Gastrocnemius medialis (tissue), 4 donors: Measurements from ENCODE around the gene MYT1. TPM values are rescaled to one million over a fixed set of nuclear protein-coding genes. Genes with fewer than 3 reads are reported as not detected.
"Not testable (repeated sequence)": the region's sequence is repeated elsewhere in the genome, so short reads cannot be mapped to it uniquely, and the experiment has no call there.

ENCODE experiments used
- ATAC-seq, 2 donors: fragments of 150-250 bp; one replicate each; pipeline ENCODE4 v1.9.1; 2016
- DNase-seq, 2 donors: peaks; one replicate each; pipeline ENCODE4 v3.0.0-alpha.2; 2019
- H3K27ac ChIP-seq, 4 donors: fragments of 200-600 bp; sonication (generic); 1 replicate in 1 of 4; 2 replicates in 3 of 4; pipeline ENCODE4 v1.5.1; 2016 to 2018; ENCODE audit warnings: mild to moderate bottlenecking in 2 of 4, moderate library complexity in 1 of 4
- H3K27me3 ChIP-seq, 3 donors: fragments of 200-600 bp; sonication (generic) in 2 of 3; 1 replicate in 1 of 3; 2 replicates in 2 of 3; pipeline versions ENCODE4 v1.5.1 to v1.6.0; 2016 to 2019; ENCODE audit warnings: mild to moderate bottlenecking in 1 of 3, moderate library complexity in 1 of 3
- H3K36me3 ChIP-seq, 2 donors: fragments of 200-600 bp; sonication (generic) in 1 of 2; one replicate each; pipeline ENCODE4 v1.5.1; 2017 to 2018
- H3K4me1 ChIP-seq, 2 donors: fragments of 200-600 bp; sonication (generic) in 1 of 2; one replicate each; pipeline ENCODE4 v1.5.1; 2016 to 2017; ENCODE audit warnings: mild to moderate bottlenecking in 2 of 2
- H3K4me3 ChIP-seq, 4 donors: fragments of 200-600 bp; sonication (generic) in 3 of 4; 1 replicate in 1 of 4; 2 replicates in 3 of 4; pipeline ENCODE4 v1.5.1; 2016 to 2019; ENCODE audit warnings: mild to moderate bottlenecking in 2 of 4
- H3K9me3 ChIP-seq, 3 donors: fragments of 200-600 bp; sonication (generic) in 2 of 3; 1 replicate in 1 of 3; 2 replicates in 2 of 3; pipeline ENCODE4 v1.5.1; 2016 to 2019
- POLR2A ChIP-seq, 2 donors: fragments of 450-650 bp; IDR thresholded peaks; one replicate each; pipeline ENCODE4 v1.6.1; 2017; ENCODE audit warnings: antibody characterized with exemption in 2 of 2, mild to moderate bottlenecking in 2 of 2, moderate library complexity in 2 of 2
- in situ Hi-C, 4 donors: fragments of 200-750 bp; cut with MboI; loops; one replicate each; pipeline versions ENCODE4 v1.15.0 to v1.8.0; 2017; ENCODE audit warnings: low sequenced_read_pairs in 4 of 4
- intact Hi-C: fragments of 100-400 bp; cut with DNase I; formaldehyde crosslinking; loops from one replicate; pipeline ENCODE4 v1.15.1; 2023; ENCODE audit warnings: low total_unique reads
- total RNA-seq, 4 donors: library from RNA; depleted of rRNA; stranded (reverse); fragments of >200 nt; gene quantifications; one replicate each; pipeline versions ENCODE4 v1.1.0 to v1.2.3, GENCODE V29; 2016
- TF ChIP-seq, protein P1 (sequence below), 5 experiments: fragments of 450-650 bp in 3 of 5; fragments of 200-600 bp in 2 of 5; sonication (generic) in 2 of 5; IDR thresholded peaks in 4 of 5; conservative IDR thresholded peaks in 1 of 5; 1 replicate in 4 of 5; 2 replicates in 1 of 5; pipeline ENCODE4 v1.5.1; 2016 to 2019; ENCODE audit warnings: antibody characterized with exemption in 5 of 5, mild to moderate bottlenecking in 3 of 5, moderate library complexity in 3 of 5

The MYT1 gene
- total RNA-seq, 4 donors from 2014 or later = not detected

DNA sequence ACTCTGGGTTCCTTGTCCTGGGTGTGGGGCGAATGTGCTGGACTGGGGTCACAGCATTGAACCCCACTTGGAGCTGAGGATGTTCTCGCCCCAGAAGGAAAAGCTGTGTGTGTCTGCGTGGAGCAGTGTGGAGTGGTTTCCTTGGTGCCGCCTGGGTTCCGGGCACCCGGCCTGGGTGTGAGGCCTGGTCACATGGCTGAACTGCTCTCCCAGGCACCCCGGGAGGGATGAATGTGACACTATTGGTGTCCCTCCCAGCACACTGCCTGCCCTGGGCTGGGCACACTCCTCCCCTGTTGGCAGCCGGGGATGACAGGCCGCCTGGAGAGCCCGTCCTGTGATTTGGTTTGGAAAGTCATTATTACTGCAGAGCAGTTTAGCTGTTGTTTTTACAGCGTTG, 12.3 kb downstream of the MYT1 start:
- DNase-seq (no peak), ATAC-seq (no peak)
- Histone ChIP-seq H3K4me1 (no peaks in the 10 kb centered on the region), H3K9me3 (no peaks in the 10 kb centered on the region), H3K36me3 (no peaks in the 10 kb centered on the region), H3K4me3 (no peak overlapping the region), H3K27ac (no peak overlapping the region), H3K27me3 (peaks cover 3 to 21% (median 15%) of the 10 kb centered on the region in 3 donors)
- no peak for TF ChIP-seq POLR2A (IDR thresholded peaks at IDR 0.05)
- TF ChIP-seq, protein P1, sequence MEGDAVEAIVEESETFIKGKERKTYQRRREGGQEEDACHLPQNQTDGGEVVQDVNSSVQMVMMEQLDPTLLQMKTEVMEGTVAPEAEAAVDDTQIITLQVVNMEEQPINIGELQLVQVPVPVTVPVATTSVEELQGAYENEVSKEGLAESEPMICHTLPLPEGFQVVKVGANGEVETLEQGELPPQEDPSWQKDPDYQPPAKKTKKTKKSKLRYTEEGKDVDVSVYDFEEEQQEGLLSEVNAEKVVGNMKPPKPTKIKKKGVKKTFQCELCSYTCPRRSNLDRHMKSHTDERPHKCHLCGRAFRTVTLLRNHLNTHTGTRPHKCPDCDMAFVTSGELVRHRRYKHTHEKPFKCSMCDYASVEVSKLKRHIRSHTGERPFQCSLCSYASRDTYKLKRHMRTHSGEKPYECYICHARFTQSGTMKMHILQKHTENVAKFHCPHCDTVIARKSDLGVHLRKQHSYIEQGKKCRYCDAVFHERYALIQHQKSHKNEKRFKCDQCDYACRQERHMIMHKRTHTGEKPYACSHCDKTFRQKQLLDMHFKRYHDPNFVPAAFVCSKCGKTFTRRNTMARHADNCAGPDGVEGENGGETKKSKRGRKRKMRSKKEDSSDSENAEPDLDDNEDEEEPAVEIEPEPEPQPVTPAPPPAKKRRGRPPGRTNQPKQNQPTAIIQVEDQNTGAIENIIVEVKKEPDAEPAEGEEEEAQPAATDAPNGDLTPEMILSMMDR (IDR thresholded peaks at IDR 0.05 in 4 of 5, conservative IDR thresholded peaks at IDR 0.05 in 1 of 5) = no peak
- intact Hi-C loops = no loop called here
- in situ Hi-C loops = no loop called here

DNA sequence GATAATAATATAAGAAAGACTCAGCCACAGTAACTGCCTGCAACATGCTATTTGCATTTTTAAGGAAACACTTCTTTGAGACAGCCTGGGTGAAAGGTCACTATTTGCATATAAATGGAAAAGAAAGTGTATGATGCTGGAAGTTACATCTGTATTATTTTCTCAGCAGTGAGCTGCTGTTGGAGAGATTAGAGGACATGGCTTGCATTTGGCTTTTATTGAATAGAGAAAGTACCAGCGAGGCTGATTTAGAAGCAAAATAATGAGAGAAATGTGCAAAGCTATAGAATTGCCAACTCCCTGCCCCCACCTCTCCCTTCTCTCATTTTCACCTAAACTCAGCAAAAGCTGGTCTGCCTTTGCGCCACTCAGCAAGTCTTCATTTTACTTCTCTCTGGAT, 12.7 kb downstream of the MYT1 start:
- H3K9me3 ChIP-seq = no peaks in the 10 kb centered on the region
- H3K4me1 ChIP-seq = no peaks in the 10 kb centered on the region
- DNase-seq (no peak), ATAC-seq (no peak)
- H3K4me3 ChIP-seq = no peak overlapping the region
- H3K36me3 ChIP-seq = no peaks in the 10 kb centered on the region
- no peak for TF ChIP-seq POLR2A (IDR thresholded peaks at IDR 0.05)
- TF ChIP-seq, protein P1 (IDR thresholded peaks at IDR 0.05 in 4 of 5, conservative IDR thresholded peaks at IDR 0.05 in 1 of 5) = no peak
- in situ Hi-C loops = no loop called here
- peaks cover 3 to 18% (median 12%) of the 10 kb centered on the region in 3 donors for H3K27me3 ChIP-seq
- intact Hi-C loops = no loop called here
- no peak overlapping the region for H3K27ac ChIP-seq

DNA sequence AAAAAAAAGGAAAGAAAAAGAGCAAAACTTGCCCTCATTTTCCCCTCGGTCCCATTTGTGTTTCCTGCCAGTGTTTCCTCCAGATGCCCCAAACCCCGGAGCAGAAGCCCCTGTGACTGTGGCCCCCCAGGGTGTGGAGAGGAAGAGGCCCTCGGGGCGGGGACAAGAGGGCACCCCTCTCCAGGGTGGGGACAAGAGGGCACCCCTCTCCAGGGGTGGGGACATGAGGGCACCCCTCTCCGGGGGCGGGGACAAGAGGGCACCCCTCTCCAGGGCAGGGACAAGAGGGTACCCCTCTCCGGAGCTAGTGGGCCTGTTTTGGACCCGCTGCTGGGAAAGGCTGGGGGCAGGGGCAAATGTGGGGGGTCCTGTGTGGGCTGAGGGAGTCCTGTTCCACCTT, 13.1 kb downstream of the MYT1 start:
- Histone ChIP-seq H3K9me3 (no peaks in the 10 kb centered on the region), H3K4me3 (no peak overlapping the region), H3K27me3 (peaks cover 3 to 14% (median 10%) of the 10 kb centered on the region in 3 donors), H3K36me3 (no peaks in the 10 kb centered on the region), H3K27ac (no peak overlapping the region), H3K4me1 (no peaks in the 10 kb centered on the region)
- TF ChIP-seq, protein P1 (IDR thresholded peaks at IDR 0.05 in 4 of 5, conservative IDR thresholded peaks at IDR 0.05 in 1 of 5) = no peak
- no peak for TF ChIP-seq POLR2A (IDR thresholded peaks at IDR 0.05)
- in situ Hi-C loops (no loop called here), intact Hi-C loops (no loop called here)
- ATAC-seq (no peak), DNase-seq (no peak)

DNA sequence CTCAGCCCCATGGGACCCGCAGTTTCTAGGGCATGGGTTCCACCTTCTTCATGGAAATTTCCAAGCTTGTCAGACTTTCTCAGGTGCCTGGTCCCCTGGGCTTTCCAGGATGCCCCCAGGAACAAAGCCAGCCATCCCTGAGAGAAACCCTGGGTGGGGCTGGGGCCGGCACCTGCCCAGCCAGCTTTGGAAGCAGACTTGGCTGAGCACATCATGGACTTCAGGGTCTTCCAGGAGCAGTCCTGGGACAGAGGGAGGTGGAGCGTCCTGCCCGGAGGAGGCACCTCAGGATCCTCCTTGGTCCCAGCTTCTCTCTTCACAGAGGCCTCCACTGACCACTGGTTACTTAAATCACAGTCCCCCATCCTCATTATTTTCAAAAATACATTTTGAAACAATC, 13.5 kb downstream of the MYT1 start:
- in situ Hi-C loops (no loop called here), intact Hi-C loops (no loop called here)
- H3K27ac ChIP-seq = no peak overlapping the region
- H3K27me3 ChIP-seq = peaks cover 3 to 14% (median 10%) of the 10 kb centered on the region in 3 donors
- no peaks in the 10 kb centered on the region for H3K4me1 ChIP-seq
- no peaks in the 10 kb centered on the region for H3K36me3 ChIP-seq
- TF ChIP-seq, protein P1 (IDR thresholded peaks at IDR 0.05 in 4 of 5, conservative IDR thresholded peaks at IDR 0.05 in 1 of 5) = no peak
- TF ChIP-seq POLR2A (IDR thresholded peaks at IDR 0.05) = no peak
- ATAC-seq (no peak), DNase-seq (no peak)
- no peak overlapping the region for H3K4me3 ChIP-seq
- no peaks in the 10 kb centered on the region for H3K9me3 ChIP-seq

DNA sequence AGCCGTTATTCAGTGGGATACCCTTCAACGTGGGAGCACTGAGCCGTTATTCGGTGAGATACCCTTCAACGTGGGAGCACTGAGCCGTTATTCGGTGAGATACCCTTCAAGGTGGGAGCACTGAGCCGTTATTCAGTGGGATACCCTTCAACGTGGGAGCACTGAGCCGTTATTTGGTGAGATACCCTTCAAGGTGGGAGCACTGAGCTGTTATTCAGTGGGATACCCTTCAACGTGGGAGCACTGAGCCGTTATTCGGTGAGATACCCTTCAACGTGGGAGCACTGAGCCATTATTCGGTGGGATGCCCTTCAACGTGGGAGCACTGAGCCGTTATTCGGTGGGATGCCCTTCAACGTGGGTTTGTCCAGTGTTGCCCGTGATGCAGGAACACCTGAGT, 14.7 kb downstream of the MYT1 start:
- in situ Hi-C loops, ATAC-seq, H3K36me3 ChIP-seq, H3K4me3 ChIP-seq, H3K9me3 ChIP-seq, H3K4me1 ChIP-seq, DNase-seq, intact Hi-C loops, H3K27ac ChIP-seq: not testable (repeated sequence)
- H3K27me3 ChIP-seq = peaks cover 3 to 14% (median 7%) of the 10 kb centered on the region in 3 donors
